Measurements from ENCODE around the gene HGF. TPM values are rescaled to one million over a fixed set of nuclear protein-coding genes. Genes with fewer than 3 reads are reported as not detected.

The HGF gene
- total RNA-seq, 1 experiment from 2014 or later, result not detected

- no peak for DNase-seq (ENCODE audit: low spot score)
- in situ Hi-C loops (cut with HindIII; ENCODE audit: low sequenced_read_pairs), result no loop called here
Observed at GRCh38 chr7:81690251-81690650, 79.6 kb downstream of the HGF start.

GRCh38 chr7:81688622-81689411 lies 81.0 kb downstream of the HGF start:
- in situ Hi-C loops (cut with HindIII; ENCODE audit: low sequenced_read_pairs), result no loop called here
- DNase-seq (ENCODE audit: low spot score), result no peak

- in situ Hi-C loops (cut with HindIII; ENCODE audit: low sequenced_read_pairs), result no loop called here
- DNase-seq (ENCODE audit: low spot score), result no peak
Observed at GRCh38 chr7:81687062-81687461, 82.8 kb downstream of the HGF start.

GRCh38 chr7:81685270-81685868 lies 84.5 kb downstream of the HGF start:
- in situ Hi-C loops (cut with HindIII; ENCODE audit: low sequenced_read_pairs), result no loop called here
- no peak for DNase-seq (ENCODE audit: low spot score)

GRCh38 chr7:81684514-81685269 lies 85.2 kb downstream of the HGF start:
- no peak for DNase-seq (ENCODE audit: low spot score)
- in situ Hi-C loops (cut with HindIII; ENCODE audit: low sequenced_read_pairs), result no loop called here

GRCh38 chr7:81684033-81684432 lies 85.8 kb downstream of the HGF start:
- no peak for DNase-seq (ENCODE audit: low spot score)
- in situ Hi-C loops (cut with HindIII; ENCODE audit: low sequenced_read_pairs), result no loop called here

- no peak for DNase-seq (ENCODE audit: low spot score)
Observed at GRCh38 chr7:81682873-81683272, 87.0 kb downstream of the HGF start.

GRCh38 chr7:81680120-81680519 lies 89.7 kb downstream of the HGF start:
- in situ Hi-C loops (cut with HindIII; ENCODE audit: low sequenced_read_pairs), result no loop called here
- no peak for DNase-seq (ENCODE audit: low spot score)

More at GRCh38 chr7:81682873-81683272, 87.0 kb downstream of the HGF start:
- in situ Hi-C loops (cut with HindIII; ENCODE audit: low sequenced_read_pairs), result no loop called here

GRCh38 chr7:81676813-81677212 lies 93.0 kb downstream of the HGF start:
- in situ Hi-C loops (cut with HindIII; ENCODE audit: low sequenced_read_pairs), result no loop called here
- peak; percentile 28 for DNase-seq (ENCODE audit: low spot score)

- no peak for DNase-seq (ENCODE audit: low spot score)
- in situ Hi-C loops (cut with HindIII; ENCODE audit: low sequenced_read_pairs), result no loop called here
Observed at GRCh38 chr7:81676105-81676811, 93.6 kb downstream of the HGF start.

- in situ Hi-C loops (cut with HindIII; ENCODE audit: low sequenced_read_pairs), result no loop called here
- DNase-seq (ENCODE audit: low spot score), result no peak
Observed at GRCh38 chr7:81674431-81674830, 95.4 kb downstream of the HGF start.

GRCh38 chr7:81672872-81673271 lies 97.0 kb downstream of the HGF start:
- in situ Hi-C loops (cut with HindIII; ENCODE audit: low sequenced_read_pairs), result no loop called here
- DNase-seq (ENCODE audit: low spot score), result no peak

GRCh38 chr7:81669476-81670105 lies 100.3 kb downstream of the HGF start:
- in situ Hi-C loops (cut with HindIII; ENCODE audit: low sequenced_read_pairs), result no loop called here
- DNase-seq (ENCODE audit: low spot score), result no peak

- in situ Hi-C loops (cut with HindIII; ENCODE audit: low sequenced_read_pairs), result no loop called here
- no peak for DNase-seq (ENCODE audit: low spot score)
Observed at GRCh38 chr7:81666209-81666608, 103.6 kb downstream of the HGF start.

GRCh38 chr7:81665236-81665635 lies 104.6 kb downstream of the HGF start:
- DNase-seq (ENCODE audit: low spot score), result no peak
- in situ Hi-C loops (cut with HindIII; ENCODE audit: low sequenced_read_pairs), result no loop called here

GRCh38 chr7:81664304-81664703 lies 105.5 kb downstream of the HGF start:
- no peak for DNase-seq (ENCODE audit: low spot score)
- in situ Hi-C loops (cut with HindIII; ENCODE audit: low sequenced_read_pairs), result no loop called here

GRCh38 chr7:81662531-81662930 lies 107.3 kb downstream of the HGF start:
- in situ Hi-C loops (cut with HindIII; ENCODE audit: low sequenced_read_pairs), result no loop called here
- no peak for DNase-seq (ENCODE audit: low spot score)

- in situ Hi-C loops (cut with HindIII; ENCODE audit: low sequenced_read_pairs), result no loop called here
- no peak for DNase-seq (ENCODE audit: low spot score)
Observed at GRCh38 chr7:81659697-81660395, 110.0 kb downstream of the HGF start.

- in situ Hi-C loops (cut with HindIII; ENCODE audit: low sequenced_read_pairs), result no loop called here
- DNase-seq (ENCODE audit: low spot score), result no peak
Observed at GRCh38 chr7:81657551-81657950, 112.3 kb downstream of the HGF start.

Data from G401 (cell line).